ENCODE results near the gene SAMD4A. TPM values are rescaled to one million over a fixed set of nuclear protein-coding genes. Genes with fewer than 3 reads are reported as not detected.

SAMD4A gene
- total RNA-seq, 1 donor from 2014 or later: 252 TPM

DNA sequence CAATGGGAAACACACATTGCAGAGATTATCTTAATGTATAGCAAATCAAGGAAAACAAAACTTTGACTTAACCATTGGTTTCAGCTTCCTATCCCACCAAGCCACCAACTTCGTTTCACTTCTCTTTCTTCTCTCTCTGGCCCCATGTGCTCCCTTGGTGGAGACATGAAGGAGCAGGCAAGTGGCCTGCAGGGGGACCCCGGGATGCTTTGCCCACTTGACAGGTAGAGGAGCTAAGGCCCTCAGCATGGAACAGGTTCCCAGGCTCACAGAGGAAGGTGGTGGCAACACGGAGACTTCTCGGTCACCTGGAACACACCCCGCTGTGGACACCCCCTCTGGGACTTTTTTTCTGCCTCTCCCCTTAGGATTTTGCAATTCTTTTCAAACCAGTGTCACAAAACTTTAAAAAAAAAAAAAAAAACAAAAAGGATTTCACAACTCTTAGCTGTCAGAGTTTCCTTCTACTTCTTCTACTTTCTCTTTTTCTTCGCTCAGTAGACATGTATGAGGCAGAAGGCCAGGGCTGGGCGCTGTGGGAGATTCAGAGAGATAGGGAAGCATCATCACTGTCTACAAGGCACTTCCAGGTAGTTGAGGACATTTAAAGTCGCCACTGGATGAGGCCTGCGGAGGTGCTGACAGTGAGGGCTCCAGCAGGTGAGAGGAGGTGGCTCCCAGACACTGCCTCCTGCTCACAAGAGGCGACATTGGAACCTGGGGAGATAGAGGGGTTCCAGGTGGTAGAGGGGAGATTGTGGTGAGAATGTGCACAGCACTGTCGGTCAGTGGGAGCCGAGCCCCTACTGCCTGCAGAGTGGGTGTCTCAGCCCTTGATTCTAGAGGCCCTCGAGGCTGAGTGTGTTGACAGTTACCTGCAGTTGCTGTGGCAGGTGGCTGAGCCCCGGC is 216.1 kb downstream of the SAMD4A start:
- intact Hi-C loops (cut with DNase I): no loop called here
- DNase-seq (ENCODE audit: low spot score): peak; percentile 66

DNA sequence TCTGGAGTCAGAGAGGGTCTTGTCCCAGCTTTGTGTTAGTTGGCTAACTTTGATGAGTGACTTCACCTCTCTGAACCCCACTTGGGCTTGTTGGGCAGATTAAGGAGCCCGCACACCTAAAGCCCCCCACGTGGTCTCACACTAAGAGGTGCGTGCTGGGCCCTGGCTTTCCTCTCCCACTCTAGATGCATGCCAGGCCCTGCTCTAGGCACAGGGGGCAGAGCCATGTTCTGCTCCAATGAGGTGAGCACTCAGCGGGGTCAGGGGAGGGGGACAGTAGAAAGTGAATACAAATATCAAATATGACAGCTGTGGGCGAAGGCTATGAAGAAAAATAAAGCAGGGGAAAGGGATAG is 216.7 kb downstream of the SAMD4A start:
- DNase-seq (ENCODE audit: low spot score): peak; percentile 74
- intact Hi-C loops (cut with DNase I): no loop called here

DNA sequence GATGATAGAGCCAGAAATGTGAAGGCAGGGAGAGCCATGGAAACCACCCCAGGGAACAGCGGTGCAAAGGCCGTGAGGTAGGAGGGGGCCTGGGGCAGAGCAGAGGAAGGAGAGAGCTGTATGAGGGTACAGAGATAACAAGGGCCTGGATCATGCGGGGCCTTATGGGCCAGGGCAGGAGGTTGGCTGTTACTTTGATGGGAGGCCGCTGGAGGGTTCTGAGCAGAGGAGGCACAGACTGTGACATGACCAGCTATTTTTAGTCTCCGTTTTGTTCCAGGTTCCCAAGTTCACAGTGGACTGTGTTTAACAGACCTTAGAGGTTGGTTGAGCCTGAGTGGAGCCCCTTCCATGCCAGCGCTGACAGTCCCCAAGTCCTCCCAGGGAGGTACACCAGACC is 217.1 kb downstream of the SAMD4A start:
- DNase-seq (ENCODE audit: low spot score): peak; percentile 86
- intact Hi-C loops (cut with DNase I): no loop called here

DNA sequence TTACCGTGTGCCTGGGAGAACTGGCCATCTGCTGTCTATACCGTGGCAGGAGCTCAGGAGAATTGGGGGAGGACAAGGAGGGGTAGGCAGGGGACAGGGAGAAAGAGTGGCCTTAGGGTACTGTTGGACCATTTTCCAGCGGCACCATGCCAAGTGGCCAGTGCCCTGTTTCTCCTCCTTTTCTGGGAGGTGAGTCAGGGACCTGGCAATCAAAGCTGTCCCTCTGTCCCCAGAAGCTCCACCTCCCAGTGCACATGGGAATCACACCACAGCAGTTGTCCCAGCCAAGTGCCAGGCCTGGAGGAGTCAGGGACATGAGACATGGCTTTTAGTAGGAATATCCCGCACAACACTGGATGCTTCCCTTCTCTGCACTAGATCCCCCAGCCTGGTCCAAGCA is 217.7 kb downstream of the SAMD4A start:
- intact Hi-C loops (cut with DNase I): no loop called here
- DNase-seq (ENCODE audit: low spot score): peak; percentile 86

DNA sequence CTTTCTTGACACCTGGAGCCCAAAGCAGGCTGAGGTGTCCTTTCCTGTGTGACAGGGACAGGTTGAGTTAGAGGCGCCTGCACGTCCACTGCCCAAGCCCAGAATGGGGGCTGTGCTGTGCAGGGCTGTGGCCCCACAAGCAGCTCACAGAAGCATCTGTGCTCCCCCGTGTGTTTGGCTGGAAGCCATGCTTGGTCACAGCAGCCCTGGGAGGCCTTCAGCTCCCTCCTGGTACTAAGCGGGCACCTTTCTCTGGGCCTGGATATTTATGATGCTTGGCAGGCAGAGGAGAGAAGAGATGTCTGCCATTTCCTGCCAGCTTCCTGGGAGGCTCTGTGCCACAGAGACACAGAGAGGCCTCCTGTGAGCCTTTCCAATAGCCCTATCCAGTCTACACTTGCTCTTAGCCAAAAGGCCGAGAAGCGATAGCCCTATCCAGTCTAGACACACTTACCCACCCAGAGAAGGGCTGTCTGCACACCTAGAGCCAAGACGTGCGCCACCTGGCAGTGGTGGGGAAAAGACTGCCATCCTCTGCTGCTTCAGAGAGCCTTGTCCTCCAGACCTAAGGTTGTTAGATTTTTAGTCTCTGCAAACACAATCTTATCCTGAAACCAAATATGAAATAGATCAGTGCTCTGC is 218.3 kb downstream of the SAMD4A start:
- intact Hi-C loops (cut with DNase I): no loop called here
- DNase-seq (ENCODE audit: low spot score): peak; percentile 77

DNA sequence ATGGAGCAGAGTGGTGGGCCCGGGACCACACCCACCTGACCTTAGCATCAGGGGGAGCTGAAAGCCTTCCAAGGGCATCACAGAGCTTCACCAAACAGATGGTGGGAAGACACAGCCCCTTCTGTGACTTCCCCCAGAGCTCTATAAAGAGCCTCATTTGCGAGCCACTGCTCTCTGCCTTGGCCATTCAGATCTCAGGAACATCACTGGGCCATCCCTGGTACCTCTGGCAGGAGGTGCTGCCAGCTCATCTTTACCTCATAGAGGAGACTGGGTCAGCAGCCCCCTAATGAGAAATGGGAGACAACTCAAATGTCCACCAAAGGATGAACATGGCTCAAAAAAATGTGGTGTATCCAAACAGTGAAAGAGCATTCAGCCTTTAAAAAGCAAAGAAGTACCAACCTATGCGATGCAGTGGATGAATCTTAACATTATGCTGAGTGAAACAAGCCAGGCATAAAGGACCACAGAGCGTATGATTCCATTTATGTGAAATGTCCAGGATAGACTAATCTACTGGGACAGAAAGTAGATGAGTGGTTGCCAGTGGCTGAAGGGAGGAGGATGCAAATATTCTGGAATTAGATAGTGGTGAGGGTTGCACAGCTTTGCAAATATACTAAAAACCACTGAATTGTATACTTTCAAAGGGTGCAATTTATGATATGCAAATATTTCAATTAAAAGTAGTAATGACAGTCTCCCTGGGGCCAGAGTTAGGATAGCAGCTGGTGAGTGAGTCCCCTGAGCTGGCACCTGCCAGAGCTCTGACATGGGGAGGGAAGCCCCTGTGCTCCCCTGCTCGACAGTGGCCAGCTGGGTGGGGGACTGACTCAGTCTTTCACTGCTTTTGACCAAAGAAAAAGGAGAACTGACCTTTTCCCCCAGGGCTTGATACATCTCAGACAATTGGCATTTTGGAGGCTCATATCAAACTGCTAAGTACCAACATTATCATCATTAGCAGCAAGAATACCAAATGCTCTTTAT is 219.1 kb downstream of the SAMD4A start:
- intact Hi-C loops (cut with DNase I): no loop called here
- peak; percentile 58 for DNase-seq (ENCODE audit: low spot score)

DNA sequence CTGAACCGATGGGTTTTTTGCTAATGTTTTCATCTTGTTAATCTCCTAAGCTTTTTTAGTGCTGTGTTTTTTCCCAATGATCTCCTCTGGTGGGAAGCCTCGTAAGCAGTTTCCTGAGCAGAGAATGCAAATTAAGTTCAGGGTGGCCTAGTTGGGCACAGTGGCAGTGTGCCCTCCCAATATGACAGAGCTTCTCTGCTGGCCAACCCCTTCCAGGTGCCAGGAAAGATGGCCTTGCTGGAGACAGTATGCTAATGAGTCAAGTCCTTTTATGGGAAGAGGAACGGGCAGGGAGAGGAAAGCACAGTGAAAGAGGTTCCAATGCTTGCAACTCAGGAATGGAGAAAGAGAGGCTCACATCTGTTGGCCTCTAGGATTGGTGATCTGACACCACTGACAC is 219.9 kb downstream of the SAMD4A start:
- peak; percentile 71 for DNase-seq (ENCODE audit: low spot score)
- intact Hi-C loops (cut with DNase I): no loop called here

DNA sequence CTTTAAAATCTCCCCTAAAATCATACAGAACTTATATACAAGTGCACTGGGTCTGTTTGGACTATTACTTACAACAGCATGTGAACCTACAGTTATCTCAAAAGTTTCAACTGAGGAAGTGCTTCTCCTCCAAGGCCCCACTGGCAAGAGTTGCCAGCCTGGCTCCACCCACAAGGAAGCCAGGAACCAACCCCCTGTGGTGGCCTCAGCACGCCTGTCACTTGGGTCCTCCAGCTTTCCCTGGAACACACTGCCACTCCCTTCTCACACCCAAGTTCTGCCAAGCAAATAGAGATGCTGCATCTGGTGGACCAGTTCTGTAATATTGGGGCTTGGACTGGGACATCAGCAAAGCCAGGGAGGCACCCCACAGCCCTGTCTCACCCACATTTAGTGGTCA is 220.3 kb downstream of the SAMD4A start:
- DNase-seq (ENCODE audit: low spot score): peak; percentile 75
- intact Hi-C loops (cut with DNase I): no loop called here

DNA sequence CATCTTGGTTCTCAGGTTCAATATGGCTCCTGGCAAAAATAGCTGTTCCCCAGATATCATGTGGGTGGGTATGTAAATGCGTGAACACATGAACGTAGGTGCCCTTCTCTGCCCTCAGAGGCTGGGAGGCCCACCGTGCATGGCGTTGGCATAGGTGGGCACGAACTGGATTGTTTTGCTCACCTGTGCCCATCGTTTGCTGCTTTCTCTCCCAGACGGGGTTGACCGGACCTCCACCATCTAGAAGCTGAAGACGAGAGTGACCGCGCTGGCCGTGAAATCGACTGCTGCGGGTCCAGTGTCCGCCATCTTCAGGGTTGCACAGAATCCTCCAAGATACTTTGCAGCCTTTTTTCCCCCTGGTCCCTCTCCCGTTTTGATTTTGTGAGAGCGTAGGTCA is 221.8 kb downstream of the SAMD4A start:
- intact Hi-C loops (cut with DNase I): no loop called here
- peak; percentile 55 for DNase-seq (ENCODE audit: low spot score)

DNA sequence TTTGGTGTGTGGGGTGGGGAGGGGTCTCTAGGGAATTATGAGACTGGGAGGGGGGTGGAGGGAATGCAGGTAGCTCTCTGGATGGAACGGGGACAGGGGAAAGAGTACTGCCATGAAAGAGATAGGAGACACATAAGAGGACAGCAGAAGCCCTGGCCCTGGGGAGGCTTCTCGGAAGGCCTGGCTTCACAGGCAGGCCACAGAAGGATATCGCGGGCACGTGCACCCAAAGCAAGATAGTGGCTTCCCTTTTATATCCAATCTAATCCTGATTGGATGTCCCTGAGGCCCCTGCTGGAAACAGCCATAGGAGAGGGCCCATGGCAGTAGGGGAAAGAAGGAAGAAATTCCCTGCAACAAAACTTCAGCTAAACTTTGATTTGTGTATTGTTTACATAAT is 222.2 kb downstream of the SAMD4A start:
- peak; percentile 75 for DNase-seq (ENCODE audit: low spot score)
- intact Hi-C loops (cut with DNase I): no loop called here

DNA sequence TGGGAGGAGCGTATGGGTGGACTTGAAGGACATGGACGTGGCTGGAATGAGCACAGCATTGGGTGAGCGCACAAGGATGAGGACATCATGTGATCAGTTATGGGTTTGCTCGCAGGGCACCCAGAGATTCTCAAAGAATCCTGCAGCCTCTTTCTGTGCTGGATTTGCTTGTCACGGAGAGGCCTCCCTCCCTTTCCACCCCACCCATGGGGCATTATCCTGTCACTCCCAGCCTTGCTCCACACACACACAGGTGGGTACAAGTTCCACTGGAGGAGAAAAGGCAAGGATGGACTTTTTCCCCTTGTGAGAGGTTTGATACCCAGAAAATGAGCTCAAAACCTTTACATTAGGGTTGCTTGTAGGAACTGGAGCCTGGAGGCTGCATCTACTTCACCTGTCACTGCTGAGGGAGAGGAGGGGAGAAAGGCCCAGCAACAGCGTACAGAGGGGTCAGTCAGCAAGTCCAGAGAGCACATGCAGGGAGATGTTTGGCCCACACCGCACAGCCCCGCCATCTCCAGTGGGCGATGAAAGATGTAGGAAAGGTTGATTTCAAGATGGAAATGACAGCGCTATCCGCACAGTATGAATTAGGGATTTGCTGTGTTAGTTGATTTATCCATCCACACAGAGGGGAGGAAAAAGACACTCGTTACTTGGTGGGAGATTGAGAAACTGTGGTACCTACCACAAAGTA is 223.0 kb downstream of the SAMD4A start:
- DNase-seq (ENCODE audit: low spot score): peak; percentile 60
- intact Hi-C loops (cut with DNase I): no loop called here

DNA sequence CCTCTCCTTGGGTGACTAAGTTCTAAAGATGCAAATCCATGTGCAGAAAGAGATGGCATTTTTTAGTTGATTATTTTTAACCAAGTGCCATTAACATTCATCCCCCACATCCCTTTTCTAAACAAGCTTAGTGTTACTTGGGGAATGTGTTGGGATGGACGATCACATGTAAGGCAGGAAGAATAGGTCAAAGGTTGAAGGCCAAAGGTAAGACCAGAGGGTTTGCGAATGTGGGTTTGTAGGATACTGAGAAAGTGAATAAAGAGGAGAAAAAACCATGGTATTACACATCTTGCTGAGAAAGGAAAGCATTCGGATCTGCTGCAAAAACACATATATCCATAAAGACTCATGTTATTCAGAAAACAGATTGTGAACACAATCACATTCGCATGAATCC is 224.1 kb downstream of the SAMD4A start:
- DNase-seq (ENCODE audit: low spot score): no peak
- intact Hi-C loops (cut with DNase I): no loop called here

DNA sequence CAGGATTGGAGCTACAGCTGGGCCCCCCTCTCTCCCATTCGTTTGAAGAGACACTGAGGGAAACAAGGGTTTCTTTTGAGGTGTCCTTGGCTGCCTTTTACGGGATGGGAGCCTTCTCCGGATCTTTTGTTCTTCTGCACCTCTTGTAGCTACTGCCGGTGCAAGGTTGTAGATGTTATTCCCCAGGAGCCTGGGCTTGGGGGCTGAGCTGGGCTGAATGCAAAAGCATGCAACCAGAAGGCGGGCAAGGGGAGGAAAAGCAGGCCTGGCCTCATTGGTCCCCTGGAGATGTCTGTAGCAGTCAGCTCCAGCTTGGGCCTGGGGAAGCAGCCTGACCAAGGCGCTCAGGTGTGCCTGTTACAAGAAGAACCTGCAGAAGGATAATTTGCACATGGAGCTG is 225.4 kb downstream of the SAMD4A start:
- DNase-seq (ENCODE audit: low spot score): no peak
- intact Hi-C loops (cut with DNase I): no loop called here

DNA sequence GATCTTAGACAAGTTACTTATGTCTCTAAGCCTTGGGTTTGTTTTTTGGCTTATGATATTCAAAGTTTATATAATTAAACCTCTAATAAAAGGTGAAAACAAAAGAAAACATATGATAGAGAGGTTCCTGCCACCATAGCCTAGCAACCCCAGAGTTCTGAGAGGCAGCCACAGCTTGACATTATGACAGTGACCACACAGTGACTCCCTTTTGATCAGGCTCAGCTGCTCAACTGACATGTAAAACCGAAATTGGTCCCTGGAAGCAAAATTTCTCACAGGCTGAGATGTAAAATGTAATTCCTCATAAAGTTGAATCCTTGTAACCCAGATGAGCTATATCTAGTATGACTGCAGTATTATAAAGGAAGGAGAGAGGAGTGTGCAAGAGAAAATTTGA is 227.2 kb downstream of the SAMD4A start:
- no peak for DNase-seq (ENCODE audit: low spot score)
- intact Hi-C loops (cut with DNase I): no loop called here

DNA sequence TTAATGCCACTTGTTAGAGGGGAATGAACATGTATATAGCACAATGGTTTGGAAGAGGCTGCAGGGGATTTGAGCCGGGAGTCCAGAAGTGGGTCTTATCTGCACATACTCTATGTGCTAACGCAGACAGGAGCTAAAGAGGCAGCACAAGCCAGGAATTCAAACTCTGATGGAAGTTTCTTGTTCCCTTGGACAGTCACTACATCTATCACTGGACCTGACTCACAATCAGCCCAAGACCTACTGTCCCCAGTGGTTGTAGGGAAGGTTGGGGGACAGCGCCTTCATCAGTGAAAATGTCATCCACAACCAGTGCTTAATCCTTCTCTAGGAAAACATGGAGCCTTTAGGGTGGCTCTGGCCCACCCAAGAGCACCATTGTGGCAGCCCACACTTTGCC is 227.9 kb downstream of the SAMD4A start:
- intact Hi-C loops (cut with DNase I): no loop called here
- peak; percentile 49 for DNase-seq (ENCODE audit: low spot score)

DNA sequence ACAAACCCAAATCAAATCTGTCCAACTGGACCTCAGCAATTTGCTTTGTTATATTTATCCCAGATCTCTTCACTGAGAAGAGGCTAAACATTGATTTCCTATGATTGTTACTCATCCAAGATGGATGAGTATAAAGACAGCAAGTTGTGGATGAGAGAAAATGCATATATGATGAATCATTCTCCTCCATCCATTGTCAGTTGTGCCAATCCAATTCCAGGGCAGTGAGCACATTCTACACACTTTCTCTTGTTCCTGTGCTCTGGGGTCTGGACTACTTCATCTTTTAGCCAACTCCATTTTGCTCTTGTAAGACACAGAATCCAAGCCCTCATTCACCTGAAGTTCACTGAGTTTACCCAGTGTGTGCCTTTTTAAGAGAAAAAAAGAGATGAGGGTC is 230.0 kb downstream of the SAMD4A start:
- intact Hi-C loops (cut with DNase I): no loop called here
- DNase-seq (ENCODE audit: low spot score): no peak

DNA sequence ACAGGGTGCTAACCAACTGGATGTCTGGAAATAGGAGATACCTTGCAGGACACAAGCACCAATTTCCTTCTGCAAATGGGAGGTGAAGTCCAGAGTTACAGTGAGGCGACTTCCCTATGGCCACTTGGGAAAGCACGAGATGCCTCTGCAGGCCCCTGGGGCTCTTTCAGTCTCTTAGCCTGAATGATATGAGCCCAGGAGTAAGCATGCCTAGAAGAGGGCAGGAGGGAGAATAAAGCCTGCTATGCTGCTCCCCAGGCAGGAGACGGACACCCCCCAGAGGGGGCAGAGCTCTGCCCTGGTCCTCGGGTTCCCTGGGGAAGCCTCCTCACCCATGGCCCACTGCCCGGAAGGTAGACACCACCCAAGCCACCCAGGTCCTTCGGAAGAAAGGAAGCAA is 230.6 kb downstream of the SAMD4A start:
- intact Hi-C loops (cut with DNase I): no loop called here

DNA sequence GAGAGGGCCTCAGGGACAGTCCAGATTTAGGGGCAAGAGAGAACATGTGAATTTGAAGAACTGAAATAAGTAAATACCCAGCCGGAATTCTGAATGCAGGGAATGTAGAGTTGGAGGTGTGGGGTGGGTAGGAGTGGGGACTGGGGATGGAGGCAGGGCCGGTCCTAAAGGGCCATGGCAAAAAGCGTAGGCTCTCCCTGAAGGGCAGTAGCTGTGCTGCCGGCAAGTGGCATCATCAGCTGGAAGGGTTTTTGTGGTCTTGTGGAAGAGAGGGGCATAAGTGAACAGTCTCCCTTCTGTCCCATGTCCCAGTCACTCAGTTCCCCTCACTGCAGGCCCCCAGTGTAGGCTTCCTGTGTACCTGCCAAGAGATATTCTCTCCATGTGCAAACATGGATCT is 231.1 kb downstream of the SAMD4A start:
- DNase-seq (ENCODE audit: low spot score): peak; percentile 53
- intact Hi-C loops (cut with DNase I): no loop called here

More for the DNA sequence above, 230.6 kb downstream of the SAMD4A start:
- DNase-seq (ENCODE audit: low spot score): peak; percentile 33

DNA sequence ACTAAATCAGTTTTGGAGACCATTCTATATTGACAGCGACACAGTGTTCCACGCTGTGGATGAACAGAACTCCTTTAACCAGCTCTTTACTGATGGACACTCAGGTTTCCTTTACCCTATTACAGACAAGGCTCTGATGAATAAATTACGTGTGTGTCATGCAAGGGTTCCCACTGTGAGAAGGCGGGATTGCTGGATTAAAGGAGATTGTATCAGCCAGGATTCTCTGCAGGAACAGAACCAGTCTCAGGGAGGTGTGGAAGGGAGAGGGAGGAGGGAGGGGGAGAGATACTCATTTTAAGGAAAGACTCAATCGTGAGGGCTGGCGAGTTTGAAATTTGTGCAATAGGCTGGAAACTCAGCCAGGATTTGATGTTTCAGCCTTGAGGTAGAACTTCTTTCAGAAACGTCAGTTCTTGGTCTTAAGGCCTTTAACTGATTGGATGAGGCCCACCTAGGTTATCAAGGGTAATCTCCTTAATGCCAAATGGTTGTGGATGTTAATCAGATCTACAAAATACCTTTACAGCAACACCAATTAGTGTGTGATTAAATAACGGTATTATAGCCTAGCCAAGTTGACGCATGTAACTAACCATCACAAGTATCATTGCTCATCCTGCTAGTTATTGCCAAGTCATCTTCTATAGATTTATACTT is 231.7 kb downstream of the SAMD4A start:
- DNase-seq (ENCODE audit: low spot score): peak; percentile 26
- intact Hi-C loops (cut with DNase I): no loop called here

Data from cardiac septum (tissue), 1 donor.